ENCODE results near the gene RXRA.

GRCh38 chr9:134435550-134436378 lies 109.5 kb downstream of the RXRA start:
- TF ChIP-seq ZFP41 (tag by site-specific recombination; IDR thresholded peaks at IDR 0.05; ENCODE audit: borderline replicate concordance) (no peak), ZNF521 (tag by site-specific recombination; IDR thresholded peaks at IDR 0.05) (no peak)

Measured in HEK293 (cell line).